ENCODE results near the gene FRMD4B. TPM values are rescaled to one million over a fixed set of nuclear protein-coding genes. Genes with fewer than 3 reads are reported as not detected.

FRMD4B gene
- total RNA-seq, 1 donor from 2014 or later: 16.4 TPM

DNA sequence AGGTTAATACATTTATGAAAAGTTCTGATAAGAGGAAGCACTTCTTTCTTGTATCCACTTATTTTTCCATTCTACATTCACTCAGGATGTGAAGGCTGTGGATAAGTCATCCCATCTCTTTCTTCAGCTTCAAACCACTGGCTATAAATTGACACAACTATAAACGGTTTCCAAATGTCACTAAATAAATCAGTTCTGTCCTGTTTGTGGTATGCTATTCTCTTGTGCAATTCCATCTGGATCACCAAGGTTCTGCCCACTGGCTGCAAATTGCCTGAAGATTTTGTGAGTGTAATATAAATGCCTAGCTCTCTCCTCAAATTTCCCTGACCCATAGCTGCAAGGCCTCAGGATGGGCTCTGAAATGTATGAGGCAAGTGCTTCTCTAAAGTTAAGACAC lies 256.4 kb downstream of the FRMD4B start:
- DNase-seq (ENCODE audit: low read depth): no peak
- Histone ChIP-seq H3K36me3 (ENCODE audit: control insufficient read depth, insufficient read depth, low read length) (no peaks in the 10 kb centered on the region), H3K4me3 (ENCODE audit: low read depth, low read length) (no peak overlapping the region), H3K27me3 (ENCODE audit: control insufficient read depth, insufficient read depth, low read length) (no peaks in the 10 kb centered on the region)
- TF ChIP-seq, protein P1, sequence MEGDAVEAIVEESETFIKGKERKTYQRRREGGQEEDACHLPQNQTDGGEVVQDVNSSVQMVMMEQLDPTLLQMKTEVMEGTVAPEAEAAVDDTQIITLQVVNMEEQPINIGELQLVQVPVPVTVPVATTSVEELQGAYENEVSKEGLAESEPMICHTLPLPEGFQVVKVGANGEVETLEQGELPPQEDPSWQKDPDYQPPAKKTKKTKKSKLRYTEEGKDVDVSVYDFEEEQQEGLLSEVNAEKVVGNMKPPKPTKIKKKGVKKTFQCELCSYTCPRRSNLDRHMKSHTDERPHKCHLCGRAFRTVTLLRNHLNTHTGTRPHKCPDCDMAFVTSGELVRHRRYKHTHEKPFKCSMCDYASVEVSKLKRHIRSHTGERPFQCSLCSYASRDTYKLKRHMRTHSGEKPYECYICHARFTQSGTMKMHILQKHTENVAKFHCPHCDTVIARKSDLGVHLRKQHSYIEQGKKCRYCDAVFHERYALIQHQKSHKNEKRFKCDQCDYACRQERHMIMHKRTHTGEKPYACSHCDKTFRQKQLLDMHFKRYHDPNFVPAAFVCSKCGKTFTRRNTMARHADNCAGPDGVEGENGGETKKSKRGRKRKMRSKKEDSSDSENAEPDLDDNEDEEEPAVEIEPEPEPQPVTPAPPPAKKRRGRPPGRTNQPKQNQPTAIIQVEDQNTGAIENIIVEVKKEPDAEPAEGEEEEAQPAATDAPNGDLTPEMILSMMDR (IDR thresholded peaks at IDR 0.05; ENCODE audit: insufficient read depth, low read length, poor library complexity, severe bottlenecking): no peak

DNA sequence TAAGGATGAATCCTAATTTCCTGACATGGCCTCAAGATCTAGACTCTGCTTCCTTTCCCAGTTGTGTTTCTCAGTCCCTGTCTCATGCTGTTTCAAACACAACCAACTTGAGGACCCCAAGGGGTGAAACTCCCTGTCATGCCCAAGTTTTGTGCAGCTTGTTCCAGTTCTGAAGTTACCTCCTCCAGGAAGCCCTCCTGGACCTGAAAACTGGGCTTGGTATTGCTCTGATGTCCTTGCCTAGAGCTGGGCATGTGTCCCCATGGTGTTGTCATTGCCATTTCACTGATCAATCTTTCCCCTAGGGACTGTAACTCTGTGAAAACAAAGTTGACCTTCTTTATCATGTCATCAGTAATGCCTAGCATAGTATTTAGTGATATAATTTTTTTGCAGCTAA lies 257.4 kb downstream of the FRMD4B start:
- no peak overlapping the region for H3K4me3 ChIP-seq (ENCODE audit: low read depth, low read length)
- no peaks in the 10 kb centered on the region for H3K36me3 ChIP-seq (ENCODE audit: control insufficient read depth, insufficient read depth, low read length)
- H3K27me3 ChIP-seq (ENCODE audit: control insufficient read depth, insufficient read depth, low read length): no peaks in the 10 kb centered on the region
- TF ChIP-seq, protein P1 (IDR thresholded peaks at IDR 0.05; ENCODE audit: insufficient read depth, low read length, poor library complexity, severe bottlenecking): no peak
- no peak for DNase-seq (ENCODE audit: low read depth)

DNA sequence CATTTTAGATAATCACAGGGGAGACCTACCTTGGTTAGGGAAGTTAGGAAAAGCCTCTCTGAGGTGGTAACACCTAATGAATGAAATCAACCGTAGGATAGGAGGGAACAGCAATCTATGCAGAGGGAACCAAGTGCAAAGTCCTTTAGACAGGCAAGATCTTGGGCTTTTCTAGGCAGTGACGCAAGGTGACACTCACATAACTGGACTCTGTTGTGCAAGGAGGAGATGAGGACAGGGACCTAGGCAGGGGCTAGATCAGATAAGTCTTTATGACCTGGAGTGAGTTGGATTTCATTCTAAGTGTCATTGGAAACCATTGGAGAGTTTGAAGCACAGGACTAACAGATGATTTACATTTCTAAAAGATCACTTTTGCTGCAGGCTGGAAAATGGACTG lies 258.9 kb downstream of the FRMD4B start:
- TF ChIP-seq, protein P1 (IDR thresholded peaks at IDR 0.05; ENCODE audit: insufficient read depth, low read length, poor library complexity, severe bottlenecking): no peak
- no peaks in the 10 kb centered on the region for H3K27me3 ChIP-seq (ENCODE audit: control insufficient read depth, insufficient read depth, low read length)
- DNase-seq (ENCODE audit: low read depth): no peak
- H3K4me3 ChIP-seq (ENCODE audit: low read depth, low read length): no peak overlapping the region
- H3K36me3 ChIP-seq (ENCODE audit: control insufficient read depth, insufficient read depth, low read length): no peaks in the 10 kb centered on the region

DNA sequence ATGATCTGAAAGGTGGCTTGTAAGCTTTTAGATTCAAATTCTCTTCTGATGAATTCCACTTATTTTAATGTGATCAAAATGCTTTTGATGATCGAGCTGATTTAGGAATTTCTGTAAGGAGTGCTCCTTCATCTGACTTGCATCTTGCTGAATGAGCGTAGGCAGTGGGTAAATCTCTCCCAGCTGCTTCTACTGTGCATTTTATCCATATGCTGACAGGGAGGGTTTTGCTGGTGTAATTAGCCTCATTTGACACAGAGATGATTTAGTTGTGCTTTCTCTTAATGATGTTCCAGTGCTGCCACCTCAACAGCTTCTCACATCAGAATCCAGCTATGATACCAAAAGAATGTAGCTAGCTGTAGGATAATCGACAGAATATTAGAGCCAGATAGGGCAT lies 259.7 kb downstream of the FRMD4B start:
- H3K36me3 ChIP-seq (ENCODE audit: control insufficient read depth, insufficient read depth, low read length): no peaks in the 10 kb centered on the region
- H3K4me3 ChIP-seq (ENCODE audit: low read depth, low read length): no peak overlapping the region
- H3K27me3 ChIP-seq (ENCODE audit: control insufficient read depth, insufficient read depth, low read length): no peaks in the 10 kb centered on the region
- no peak for DNase-seq (ENCODE audit: low read depth)
- TF ChIP-seq, protein P1 (IDR thresholded peaks at IDR 0.05; ENCODE audit: insufficient read depth, low read length, poor library complexity, severe bottlenecking): no peak

DNA sequence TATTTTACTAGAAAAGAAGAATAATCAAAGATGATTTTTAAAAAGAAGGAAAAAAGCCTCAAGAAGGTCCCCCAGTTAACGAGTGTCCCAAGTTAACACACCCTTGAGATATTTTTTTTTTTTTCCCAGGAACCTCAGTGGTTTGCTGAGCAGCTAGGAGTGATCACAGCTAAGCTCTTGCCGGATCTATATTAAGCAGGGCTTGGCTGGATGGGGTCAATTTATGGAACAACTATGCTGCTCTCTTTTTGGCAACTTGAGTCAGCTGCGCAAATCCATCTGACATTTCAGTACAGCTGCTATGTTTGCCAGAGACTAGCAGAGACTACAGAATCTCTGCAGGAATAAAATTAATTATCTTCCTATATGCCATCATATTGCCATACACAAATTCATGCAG lies 263.5 kb downstream of the FRMD4B start, which contains the start of gene LMOD3:
Gene LMOD3 (minus strand): TSS at position 193 of the 400 bp plus-strand sequence. CDS start 209 bp downstream, outside the sequence.
- TF ChIP-seq, protein P1 (IDR thresholded peaks at IDR 0.05; ENCODE audit: insufficient read depth, low read length, poor library complexity, severe bottlenecking): no peak
- H3K4me3 ChIP-seq (ENCODE audit: low read depth, low read length): no peak within 1 kb of the TSS
- H3K27me3 ChIP-seq (ENCODE audit: control insufficient read depth, insufficient read depth, low read length): no peaks in the 10 kb centered on the region
- no peaks in the 10 kb centered on the region for H3K36me3 ChIP-seq (ENCODE audit: control insufficient read depth, insufficient read depth, low read length)
- no peak for DNase-seq (ENCODE audit: low read depth)

DNA sequence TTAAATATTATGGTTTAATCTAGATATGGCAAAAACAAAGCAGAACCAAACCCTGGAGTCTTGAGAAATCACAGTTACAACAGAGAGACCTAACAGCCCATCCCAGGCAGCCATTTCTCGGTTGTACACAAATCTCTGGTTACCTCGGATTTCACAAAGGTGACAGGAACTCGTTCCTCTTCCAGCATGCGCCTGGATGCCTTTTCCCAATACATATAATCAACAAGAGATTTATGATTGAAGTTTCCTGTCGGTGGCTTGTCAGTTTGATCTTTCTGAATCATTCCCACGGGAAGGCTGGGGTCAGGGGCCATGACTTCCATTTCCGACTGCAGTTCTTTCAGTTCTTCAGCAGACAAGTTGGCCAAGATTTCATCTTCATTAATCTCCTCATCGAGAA lies 263.9 kb downstream of the FRMD4B start:
- H3K27me3 ChIP-seq (ENCODE audit: control insufficient read depth, insufficient read depth, low read length): no peaks in the 10 kb centered on the region
- no peak for DNase-seq (ENCODE audit: low read depth)
- TF ChIP-seq, protein P1 (IDR thresholded peaks at IDR 0.05; ENCODE audit: insufficient read depth, low read length, poor library complexity, severe bottlenecking): no peak
- H3K36me3 ChIP-seq (ENCODE audit: control insufficient read depth, insufficient read depth, low read length): no peaks in the 10 kb centered on the region
- H3K4me3 ChIP-seq (ENCODE audit: low read depth, low read length): no peak overlapping the region
